Transverse colon (tissue), 4 donors: ENCODE measurements around the gene LYPD4.

Experiments
- CTCF ChIP-seq, 5 experiments: fragments of 200-600 bp in 3 of 5; fragments of 450-650 bp in 2 of 5; sonication (generic) in 3 of 5; IDR thresholded peaks; 1 replicate in 2 of 5; 2 replicates in 3 of 5; pipeline ENCODE4 v1.5.1; 2016 to 2017; ENCODE audit warnings: antibody characterized with exemption in 5 of 5, inconsistent platforms in 3 of 5, mild to moderate bottlenecking in 2 of 5, moderate library complexity in 1 of 5
- EP300 ChIP-seq: sonication (generic); formaldehyde crosslinking; IDR thresholded peaks from one replicate; pipeline ENCODE4 v1.6.1; 2017; ENCODE audit warnings: antibody characterized with exemption, low read depth
- POLR2A ChIP-seq: fragments of 450-650 bp; IDR thresholded peaks from one replicate; pipeline ENCODE4 v1.6.1; 2016; ENCODE audit warnings: antibody characterized with exemption, mild to moderate bottlenecking, moderate library complexity
- POLR2AphosphoS5 ChIP-seq, 3 donors: sonication (generic); formaldehyde crosslinking; IDR thresholded peaks; one replicate each; pipeline ENCODE4 v1.6.1; 2016; ENCODE audit warnings: antibody characterized with exemption in 3 of 3

- no peak for TF ChIP-seq EP300
- TF ChIP-seq CTCF (IDR thresholded peaks at IDR 0.05), result no peak
- TF ChIP-seq POLR2A, result no peak
- peak in 1 of 3 donors; percentile 16 for TF ChIP-seq POLR2AphosphoS5 (IDR thresholded peaks at IDR 0.05)
Measured at GRCh38 chr19:41876847-41877832, 32.7 kb upstream of the LYPD4 start, which contains the start of gene CD79A.
